ENCODE measurements around the gene ST8SIA6. TPM values are rescaled to one million over a fixed set of nuclear protein-coding genes. Genes with fewer than 3 reads are reported as not detected.
"Not testable (repeated sequence)": the region's sequence is repeated elsewhere in the genome, so short reads cannot be mapped to it uniquely, and the experiment has no call there.

Gene ST8SIA6
- total RNA-seq: 0.27 and 0.32 TPM in 2 replicates

GRCh38 chr10:17454161-17455014 is at the start of gene ST8SIA6:
ST8SIA6 (minus strand) TSS chr10:17454595; CDS start chr10:17454255, 340 bp downstream.
- intact Hi-C loops (cut with micrococcal nuclease): loop anchor here (10.0 kb wide), 1 partner anchor 50 kb away; no protein-coding TSS in a partner anchor

- intact Hi-C loops (cut with micrococcal nuclease): no loop called here
Observed at GRCh38 chr10:17503795-17504194, 49.4 kb upstream of the ST8SIA6 start.

- intact Hi-C loops (cut with micrococcal nuclease): no loop called here
Observed at GRCh38 chr10:17502814-17503213, 48.4 kb upstream of the ST8SIA6 start.

DNA sequence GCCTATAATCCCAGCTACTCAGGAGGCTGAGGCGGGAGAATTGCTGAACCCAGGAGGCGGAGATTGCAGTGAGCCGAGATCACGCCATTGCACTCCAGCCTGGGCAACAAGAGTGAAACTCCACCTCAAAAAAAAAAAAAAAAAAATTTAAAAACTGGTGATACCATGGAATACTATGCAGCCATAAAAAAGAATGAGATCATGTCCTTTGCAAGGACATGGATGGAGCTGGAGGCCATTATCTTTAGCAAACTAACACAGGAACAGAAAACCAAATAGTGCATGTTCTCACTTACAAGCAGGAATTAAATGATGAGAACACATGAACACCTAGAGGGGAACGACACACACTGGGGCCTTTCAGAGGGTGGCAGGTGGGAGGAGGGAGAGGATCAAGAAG is 44.6 kb upstream of the ST8SIA6 start:
- intact Hi-C loops (cut with micrococcal nuclease): not testable (repeated sequence)

DNA sequence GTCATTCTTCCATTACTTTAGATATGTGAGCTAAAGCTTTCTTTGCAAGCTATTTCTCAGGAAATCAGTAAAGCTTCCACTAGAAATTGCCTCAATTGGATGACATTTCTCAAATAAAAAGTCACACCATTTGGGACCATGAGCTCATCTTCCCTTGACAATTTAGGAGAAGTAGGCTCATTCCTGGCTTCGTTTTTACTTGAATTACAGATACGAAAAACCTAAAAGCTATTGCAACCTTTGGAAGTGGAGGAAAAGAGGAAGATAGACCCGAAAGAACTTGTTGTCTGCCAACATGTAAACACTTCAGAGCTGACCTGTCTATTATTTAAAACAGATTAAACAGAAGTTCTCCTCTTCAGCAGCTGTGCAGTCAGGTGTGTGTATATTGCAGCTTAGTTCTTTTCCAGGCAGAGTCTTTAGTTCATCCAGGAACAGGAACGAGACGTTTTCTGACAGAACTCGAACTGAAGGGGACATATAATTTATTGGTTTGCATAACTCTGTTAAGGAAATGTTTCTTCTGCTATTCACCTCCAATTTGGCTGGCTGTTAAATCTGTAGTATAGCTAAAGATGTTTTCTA is 43.1 kb upstream of the ST8SIA6 start:
- intact Hi-C loops (cut with micrococcal nuclease): no loop called here

DNA sequence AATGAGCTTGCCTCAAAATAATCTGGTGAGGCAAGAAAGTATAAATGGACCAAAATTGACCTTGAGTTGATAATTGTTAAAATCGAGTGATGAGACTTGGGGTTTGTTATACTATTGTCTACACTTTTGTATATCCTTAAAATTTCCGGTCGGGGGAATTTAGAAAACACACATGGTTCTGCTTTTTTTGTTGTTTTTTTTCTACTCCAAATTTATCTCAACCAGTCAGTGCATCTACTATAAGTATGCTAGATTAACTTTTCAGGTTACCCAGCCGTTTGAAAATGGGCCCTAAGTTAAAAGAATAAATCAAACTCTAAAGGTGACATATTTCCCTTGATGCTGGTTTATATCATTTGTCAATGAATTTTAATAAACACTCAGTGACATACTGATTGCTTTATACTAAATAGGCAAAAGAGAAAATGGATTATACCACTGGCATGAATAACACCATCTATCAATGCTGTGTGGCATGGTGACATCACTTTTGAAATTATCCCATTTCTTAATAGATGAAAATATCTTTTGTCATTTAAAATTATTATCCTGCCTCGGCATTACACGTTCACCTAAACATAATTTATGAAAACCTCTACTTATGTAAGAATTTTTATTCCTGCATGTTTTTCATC is 40.3 kb upstream of the ST8SIA6 start:
- intact Hi-C loops (cut with micrococcal nuclease): no loop called here

GRCh38 chr10:17488848-17489247 is 34.5 kb upstream of the ST8SIA6 start:
- intact Hi-C loops (cut with micrococcal nuclease): no loop called here

DNA sequence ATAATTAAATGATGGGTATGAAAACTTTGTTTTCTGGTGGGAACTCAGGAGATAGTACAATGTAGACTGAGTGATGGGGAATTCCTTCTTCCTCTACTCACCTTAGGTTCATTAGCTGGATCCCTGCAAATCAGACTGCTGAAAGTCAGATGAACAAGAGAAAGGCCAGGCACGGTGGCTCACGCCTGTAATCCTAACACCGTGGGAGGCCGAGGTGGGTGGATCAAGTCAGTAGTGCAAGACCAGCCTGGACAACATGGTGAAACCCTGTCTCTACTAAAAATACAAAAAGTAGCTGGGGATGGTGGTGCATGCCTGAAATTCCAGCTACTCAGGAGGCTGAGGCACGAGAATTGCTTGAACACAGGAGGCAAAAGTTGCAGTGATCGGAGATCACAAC is 28.7 kb upstream of the ST8SIA6 start:
- intact Hi-C loops (cut with micrococcal nuclease): no loop called here

- intact Hi-C loops (cut with micrococcal nuclease): no loop called here
Observed at GRCh38 chr10:17479822-17480221, 25.4 kb upstream of the ST8SIA6 start.

DNA sequence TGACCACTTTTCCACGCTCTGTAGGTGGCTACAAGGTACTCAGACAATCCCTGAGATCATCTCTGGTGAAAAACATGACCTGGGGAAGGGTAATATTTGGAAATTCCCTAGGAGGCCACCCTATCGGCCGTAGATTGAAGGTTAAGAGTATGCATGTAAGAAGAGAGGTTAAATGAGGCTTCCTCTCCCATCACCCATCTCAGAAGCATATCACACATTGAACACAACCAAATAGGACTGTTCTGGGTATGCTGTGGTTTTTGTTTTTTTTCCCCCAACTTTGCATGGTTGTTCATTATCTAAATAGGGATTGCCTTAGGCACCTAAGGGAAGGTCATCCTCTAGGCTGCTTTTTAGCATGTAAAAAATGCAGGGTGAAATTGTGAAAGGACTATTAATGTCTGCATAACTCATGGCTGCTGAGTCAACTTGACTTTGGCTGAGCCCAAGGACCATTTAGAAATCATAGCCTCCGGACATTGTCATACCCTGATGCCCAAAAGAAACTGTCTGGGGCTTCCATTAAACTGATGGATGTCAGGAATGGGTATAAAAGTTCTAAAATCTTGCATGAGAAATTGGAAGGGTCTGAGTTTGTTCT is 24.7 kb upstream of the ST8SIA6 start:
- intact Hi-C loops (cut with micrococcal nuclease): no loop called here

DNA sequence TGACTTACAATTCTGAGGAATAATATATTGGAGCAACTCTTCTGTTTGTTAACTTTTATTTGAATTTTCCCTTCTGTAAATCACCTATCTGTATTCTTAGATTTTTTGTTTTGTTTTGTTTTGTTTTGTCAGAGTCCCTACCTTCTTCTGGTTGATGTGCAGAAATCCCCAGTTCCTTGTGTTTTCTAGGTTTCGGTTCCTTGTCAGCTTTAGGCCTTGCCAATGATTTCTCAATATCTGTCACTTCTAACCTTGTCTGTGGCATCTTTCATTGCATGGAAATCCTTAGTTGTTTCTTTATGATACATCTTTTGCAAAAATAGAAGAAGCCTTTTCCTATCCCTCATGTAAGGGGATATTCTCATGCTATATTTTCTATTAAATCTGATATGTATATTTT is 21.7 kb upstream of the ST8SIA6 start:
- intact Hi-C loops (cut with micrococcal nuclease): no loop called here

DNA sequence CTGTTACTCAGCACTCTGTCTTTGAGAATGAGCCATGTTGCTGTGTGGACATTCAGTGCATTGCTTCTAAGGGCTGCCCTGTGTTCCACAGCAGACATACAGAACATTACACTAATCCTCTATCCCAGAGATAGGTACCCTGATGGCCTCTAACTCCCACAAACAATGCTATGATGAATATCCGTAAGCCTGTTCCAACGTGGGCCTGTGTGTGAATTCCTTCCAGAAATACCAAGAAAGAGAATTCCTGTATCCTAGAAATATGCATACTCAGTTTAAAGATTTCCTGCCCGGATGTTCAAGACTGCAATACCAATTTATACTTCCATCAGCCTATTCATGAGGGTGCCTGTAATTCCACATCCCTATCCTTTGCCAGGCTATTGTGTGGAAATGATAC is 21.3 kb upstream of the ST8SIA6 start:
- intact Hi-C loops (cut with micrococcal nuclease): no loop called here

DNA sequence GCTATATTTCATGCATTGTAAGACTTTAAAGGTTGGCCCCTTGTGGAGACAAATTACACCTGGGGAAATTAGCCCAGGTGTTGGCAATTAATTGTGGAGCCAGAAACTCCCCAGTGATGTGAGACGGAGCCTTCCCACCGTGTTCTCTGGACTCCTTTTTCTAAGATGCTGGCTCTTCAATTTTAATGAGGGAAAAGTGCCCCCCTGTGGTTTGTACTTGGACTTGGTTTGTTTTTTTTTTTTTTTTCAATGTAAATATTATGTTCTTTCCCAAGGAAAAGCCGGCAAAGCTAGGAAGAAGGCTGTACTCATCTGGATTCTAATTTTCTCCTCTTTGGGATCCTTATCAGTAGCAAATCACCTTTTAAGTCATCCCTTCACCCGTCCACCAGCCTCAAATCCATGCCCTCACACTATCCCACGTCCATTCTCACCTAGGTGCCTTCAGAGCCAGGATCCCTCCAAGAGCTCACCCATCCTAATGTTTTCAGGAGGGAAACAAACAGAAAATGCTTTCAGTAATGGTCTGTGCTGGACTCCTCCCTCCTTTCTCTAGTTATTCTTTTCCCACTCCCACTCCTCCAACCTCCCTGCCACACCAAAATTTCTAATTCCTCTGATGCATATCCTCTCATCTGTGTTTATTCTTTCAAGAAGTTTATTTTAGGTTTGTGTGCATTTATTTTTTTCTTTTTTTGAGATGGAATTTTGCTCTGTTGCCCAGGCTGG is 20.4 kb upstream of the ST8SIA6 start:
- intact Hi-C loops (cut with micrococcal nuclease): no loop called here

GRCh38 chr10:17473228-17473950 is 19.0 kb upstream of the ST8SIA6 start:
- intact Hi-C loops (cut with micrococcal nuclease): no loop called here

DNA sequence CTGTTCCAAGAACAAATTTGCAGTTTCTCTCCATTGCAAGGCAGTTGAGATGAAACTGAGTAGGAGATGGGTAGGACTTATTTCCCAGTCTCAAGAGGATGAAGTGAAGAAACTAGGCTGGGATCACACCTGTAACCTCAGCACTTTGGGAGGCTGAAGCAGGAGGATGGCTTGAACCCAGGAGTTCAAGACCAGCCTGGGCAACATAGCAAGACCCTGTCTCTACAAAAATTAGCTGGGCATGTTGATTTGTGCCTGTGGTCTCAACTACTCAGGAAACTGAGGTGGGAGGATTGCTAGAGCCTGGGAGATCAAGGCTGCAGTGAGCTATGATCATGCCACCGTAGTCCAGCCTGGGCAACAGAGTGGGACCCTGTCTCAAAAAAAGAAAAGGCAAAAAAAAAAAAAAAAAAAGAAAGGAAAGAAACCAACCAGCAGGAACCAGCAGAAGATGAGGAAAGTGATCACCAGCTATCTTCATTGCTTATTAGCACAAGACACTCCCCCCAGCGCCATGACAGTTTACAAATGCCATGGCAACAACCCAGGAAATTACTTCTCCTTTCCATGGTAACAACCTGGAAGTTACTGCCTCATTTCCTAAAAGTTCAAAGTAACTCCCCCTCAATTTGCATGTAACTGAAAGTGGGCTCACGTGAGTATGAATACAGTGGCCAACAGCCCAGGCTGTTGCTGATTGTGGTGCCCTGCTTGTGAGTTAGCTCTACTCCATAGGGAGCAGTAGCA is 18.3 kb upstream of the ST8SIA6 start:
- intact Hi-C loops (cut with micrococcal nuclease): no loop called here

GRCh38 chr10:17470246-17470645 is 15.9 kb upstream of the ST8SIA6 start:
- intact Hi-C loops (cut with micrococcal nuclease): no loop called here

GRCh38 chr10:17465328-17466125 is 11.1 kb upstream of the ST8SIA6 start:
- intact Hi-C loops (cut with micrococcal nuclease): no loop called here

DNA sequence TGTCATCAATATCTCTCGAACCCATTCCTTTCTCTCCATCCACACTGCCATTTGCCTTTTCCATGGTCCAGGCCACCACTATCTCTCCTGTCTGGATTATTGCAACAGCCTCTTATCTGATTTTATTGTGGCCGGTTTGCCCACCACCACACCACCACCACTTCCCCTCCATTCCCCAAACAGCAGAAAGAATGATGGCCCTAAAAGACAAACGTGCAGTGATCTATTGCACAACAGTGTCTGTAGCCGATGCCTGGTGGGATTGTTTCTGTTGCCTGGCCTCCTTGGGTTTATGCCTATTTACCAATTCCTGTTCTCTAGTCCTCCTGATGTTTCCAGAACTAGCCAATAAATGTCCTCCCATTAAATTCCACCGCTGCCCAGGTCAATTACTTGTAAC is 10.2 kb upstream of the ST8SIA6 start:
- intact Hi-C loops (cut with micrococcal nuclease): no loop called here

DNA sequence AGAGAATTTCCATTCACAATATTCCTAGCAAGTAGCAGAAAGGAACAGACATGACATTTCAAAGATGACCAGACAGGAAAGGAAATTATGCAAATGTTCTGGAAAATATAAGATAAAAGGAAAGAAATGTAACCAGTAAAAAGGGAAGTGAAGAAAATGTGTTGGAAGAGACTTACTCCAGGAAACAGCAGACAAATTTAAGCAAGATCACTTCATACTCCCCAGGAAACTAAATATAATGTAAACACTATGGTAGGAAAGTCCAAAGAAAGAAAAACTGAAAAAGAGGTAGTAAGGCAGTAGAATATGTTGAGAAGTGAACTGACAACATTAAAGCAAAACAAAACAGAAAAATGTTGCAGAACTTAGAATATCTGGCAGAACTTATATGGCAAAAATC is 6.4 kb upstream of the ST8SIA6 start:
- intact Hi-C loops (cut with micrococcal nuclease): no loop called here

Measured in T-helper 2 cell treated with Interferon-gamma antibody and Interleukin-4, amounts not matched to agents 100 ng/mL and 5 ng/mL, for 36 hours (primary cell).